SK-N-SH (cell line): ENCODE results near the gene HRH2. TPM values are rescaled to one million over a fixed set of nuclear protein-coding genes. Genes with fewer than 3 reads are reported as not detected.

Experiments used
- CTCF ChIA-PET: fragments of 300-600, 350-600 bp; formaldehyde crosslinking; extraction: SDS; loops from one replicate; lab custom pipeline; 2021; lab: Yijun Ruan, JAX
- POLR2A ChIA-PET: fragments of 350-600 bp; sonication (Branson Sonifier 250); formaldehyde crosslinking; extraction: SDS; loops from one replicate; lab custom pipeline; 2020; ENCODE audit warnings: antibody characterized with exemption, inconsistent platforms; lab: Yijun Ruan, JAX
- DNase-seq: peaks from one replicate; pipeline ENCODE4 v3.0.0; 2012
- H2AFZ ChIP-seq: fragments of 200-600 bp; sonication (generic); 2 replicates; pipeline ENCODE4 v1.8.1; 2016; ENCODE audit warnings: antibody characterized with exemption, mild to moderate bottlenecking, low read depth
- H3F3A ChIP-seq: fragments of 200-600 bp; sonication (generic); replicated peaks from 2 replicates; pipeline ENCODE3; 2016; ENCODE audit warnings: antibody characterized with exemption, mild to moderate bottlenecking; ENCODE audit not compliant: insufficient read depth
- H3K27ac ChIP-seq, 2 experiments: fragments of 200-500 bp in 1 of 2; fragments of 200-600 bp in 1 of 2; sonication (Bioruptor generic) in 1 of 2; sonication (generic), shearing (Covaris generic) in 1 of 2; 2 replicates each; pipeline versions ENCODE4 v1.5.1 to v1.6.1; 2014 to 2016; ENCODE audit warnings: low read depth in 2 of 2, inconsistent platforms in 1 of 2, low read length in 1 of 2, mild to moderate bottlenecking in 1 of 2, mixed read lengths in 1 of 2
- H3K27me3 ChIP-seq: fragments of 200-600 bp; sonication (generic), shearing (Covaris generic); 2 replicates; pipeline ENCODE4 v1.6.1; 2016; ENCODE audit warnings: mixed run types; ENCODE audit not compliant: insufficient read depth
- H3K36me3 ChIP-seq, 2 experiments: fragments of 200-500 bp in 1 of 2; fragments of 200-600 bp in 1 of 2; sonication (Bioruptor generic) in 1 of 2; sonication (generic) in 1 of 2; replicated peaks in 1 of 2; 2 replicates each; pipeline versions ENCODE3 to v1.5.1; 2014 to 2016; ENCODE audit warnings: low read length in 1 of 2, mild to moderate bottlenecking in 1 of 2; ENCODE audit not compliant: insufficient read depth in 2 of 2, control insufficient read depth in 1 of 2
- H3K4me1 ChIP-seq, 2 experiments: fragments of 200-500 bp in 1 of 2; fragments of 200-600 bp in 1 of 2; sonication (Bioruptor generic) in 1 of 2; sonication (generic), shearing (Covaris generic) in 1 of 2; 2 replicates each; pipeline versions ENCODE4 v1.5.1 to v1.6.1; 2014 to 2016; ENCODE audit warnings: low read depth in 1 of 2, low read length in 1 of 2, mixed run types in 1 of 2; ENCODE audit not compliant: insufficient read depth in 2 of 2, control insufficient read depth in 1 of 2
- H3K4me2 ChIP-seq: fragments of 200-600 bp; sonication (generic), shearing (Covaris generic); 2 replicates; pipeline ENCODE4 v1.6.1; 2017; ENCODE audit warnings: mixed run types
- H3K4me3 ChIP-seq, 2 experiments: fragments of 200-500 bp in 1 of 2; fragments of 200-600 bp in 1 of 2; sonication (Bioruptor generic) in 1 of 2; sonication (generic), shearing (Covaris generic) in 1 of 2; 2 replicates each; pipeline versions ENCODE4 v1.5.1 to v1.8.1; 2014 to 2016; ENCODE audit warnings: low read depth in 2 of 2, inconsistent platforms in 1 of 2, low read length in 1 of 2, mild to moderate bottlenecking in 1 of 2, mixed read lengths in 1 of 2, moderate library complexity in 1 of 2
- H3K79me2 ChIP-seq: fragments of 200-600 bp; sonication (generic); 2 replicates; pipeline ENCODE4 v1.8.1; 2017; ENCODE audit warnings: mild to moderate bottlenecking; ENCODE audit not compliant: insufficient read depth
- H3K9ac ChIP-seq: fragments of 200-600 bp; sonication (generic); 2 replicates; pipeline ENCODE4 v1.6.1; 2017; ENCODE audit warnings: mixed run types
- H3K9me2 ChIP-seq: fragments of 200-600 bp; sonication (generic); 2 replicates; pipeline ENCODE4 v1.6.1; 2017; ENCODE audit warnings: mixed run types
- H3K9me3 ChIP-seq: fragments of 200-600 bp; sonication (generic); 2 replicates; pipeline ENCODE4 v1.6.1; 2017; ENCODE audit warnings: mixed run types, mild to moderate bottlenecking, moderate library complexity
- H4K20me1 ChIP-seq: fragments of 200-600 bp; sonication (generic); 2 replicates; pipeline ENCODE4 v1.6.1; 2017; ENCODE audit warnings: mild to moderate bottlenecking, mixed run types; ENCODE audit not compliant: insufficient read depth
- ELF1 ChIP-seq: IDR thresholded peaks from 2 replicates; pipeline ENCODE4 v1.4.0; 2012
- EZH2phosphoT487 ChIP-seq: fragments of 200-600 bp; sonication (generic); IDR thresholded peaks from 2 replicates; pipeline ENCODE4 v1.6.1; 2017; ENCODE audit warnings: low read depth, mixed run types, mild to moderate bottlenecking, antibody characterized with exemption, moderate library complexity, borderline replicate concordance
- FOSL2 ChIP-seq: IDR thresholded peaks from 2 replicates; pipeline ENCODE4 v1.4.0; 2012; ENCODE audit warnings: low read depth, mild to moderate bottlenecking, moderate library complexity, borderline replicate concordance
- FOXJ3 ChIP-seq: sonication (generic); formaldehyde crosslinking; IDR thresholded peaks from 2 replicates; pipeline ENCODE4 v1.5.1; 2020; ENCODE audit warnings: mild to moderate bottlenecking, missing genetic modification reagents
- GATA2 ChIP-seq: sonication (generic); formaldehyde crosslinking; IDR thresholded peaks from 2 replicates; pipeline ENCODE4 v1.5.0; 2020; ENCODE audit warnings: mild to moderate bottlenecking, missing genetic modification reagents
- JUND ChIP-seq: IDR thresholded peaks from 2 replicates; pipeline ENCODE4 v1.4.0; 2012
- MXI1 ChIP-seq: IDR thresholded peaks from 2 replicates; pipeline ENCODE4 v1.6.1; 2012; ENCODE audit warnings: mild to moderate bottlenecking, low read depth, low read length, improper control_type of control experiment
- NFIC ChIP-seq: IDR thresholded peaks from 2 replicates; pipeline ENCODE4 v1.4.0; 2012; ENCODE audit warnings: borderline replicate concordance
- NRF1 ChIP-seq: IDR thresholded peaks from 2 replicates; pipeline ENCODE4 v1.6.1; 2012; ENCODE audit warnings: low read depth, mild to moderate bottlenecking, low read length
- RFX5 ChIP-seq: IDR thresholded peaks from 2 replicates; pipeline ENCODE4 v1.6.1; 2012; ENCODE audit warnings: mild to moderate bottlenecking, improper control_type of control experiment, low read length
- SMC3 ChIP-seq: IDR thresholded peaks from 2 replicates; pipeline ENCODE4 v1.6.1; 2012; ENCODE audit warnings: low read depth, low read length, improper control_type of control experiment
- TAF1 ChIP-seq: IDR thresholded peaks from 2 replicates; pipeline ENCODE4 v1.6.1; 2012; ENCODE audit warnings: low read depth, mild to moderate bottlenecking, low read length, moderate library complexity, borderline replicate concordance
- TCF12 ChIP-seq: IDR thresholded peaks from 2 replicates; pipeline ENCODE4 v1.4.0; 2012
- TEAD4 ChIP-seq: IDR thresholded peaks from 2 replicates; pipeline ENCODE4 v1.4.0; 2012; ENCODE audit warnings: mild to moderate bottlenecking, borderline replicate concordance; ENCODE audit not compliant: insufficient read depth
- YY1 ChIP-seq: IDR thresholded peaks from 2 replicates; pipeline ENCODE4 v1.4.0; 2012; ENCODE audit warnings: low read depth, mild to moderate bottlenecking
- WGBS: methylation state at CpG from one replicate; pipeline ENCODE4 v1.1.6; 2017; ENCODE audit warnings: low lambda C conversion rate; 5-methylcytosine and 5-hydroxymethylcytosine counted together
- polyA plus RNA-seq, 3 experiments: library from polyadenylated mRNA; depleted of rRNA; stranded (reverse); fragments of >200 nt; gene quantifications; 2 replicates each; pipeline ENCODE4 v1.2.3, GENCODE V29; 2012
- TF ChIP-seq, protein P1 (sequence below): fragments of 150-350 bp; IDR thresholded peaks from 2 replicates; pipeline ENCODE4 v1.6.1; 2017; ENCODE audit warnings: antibody characterized with exemption, low read length, low read depth, borderline replicate concordance
- TF ChIP-seq, protein P2 (sequence below): fragments of 150-350 bp; IDR thresholded peaks from 2 replicates; pipeline ENCODE4 v1.6.1; 2016; ENCODE audit warnings: mild to moderate bottlenecking, low read depth, low read length
- TF ChIP-seq, protein P3 (sequence below): IDR thresholded peaks from 2 replicates; pipeline ENCODE4 v1.4.0; 2012; ENCODE audit warnings: low read depth, borderline replicate concordance
- TF ChIP-seq, protein P4 (sequence below): IDR thresholded peaks from 2 replicates; pipeline ENCODE4 v1.4.0; 2012; ENCODE audit warnings: low read depth, borderline replicate concordance
- TF ChIP-seq, protein P5 (sequence below): fragments of 200-600 bp; sonication (generic); IDR thresholded peaks from 2 replicates; pipeline ENCODE4 v1.6.1; 2017; ENCODE audit warnings: antibody characterized with exemption, mild to moderate bottlenecking, moderate library complexity

HRH2 gene
- polyA plus RNA-seq, 1 of the 3 experiments (the other 2 are of a cell fraction) = 0.08 TPM

DNA sequence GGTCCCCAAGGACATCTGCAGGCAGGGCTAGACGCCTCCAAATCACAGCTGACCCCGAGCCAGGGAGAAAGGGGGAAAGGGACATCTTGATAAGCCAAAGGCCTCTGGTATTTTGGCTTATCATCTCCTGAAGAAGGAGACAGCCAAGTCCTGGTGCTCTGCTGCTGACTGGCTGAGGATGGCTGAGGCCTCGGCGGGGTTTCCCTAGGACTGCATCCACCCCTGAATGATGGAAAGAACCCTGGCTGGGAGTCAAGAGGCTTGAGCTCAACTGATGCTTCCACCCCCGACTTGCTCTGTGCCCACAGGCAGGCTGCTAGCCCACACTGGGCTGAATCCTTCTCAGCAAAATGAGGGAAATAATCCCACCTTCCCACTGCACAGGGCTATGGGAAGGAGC lies 30.9 kb upstream of the HRH2 start:
- Histone ChIP-seq H3K27ac (no peak overlapping the region), H2AFZ (no peak overlapping the region), H3K4me3 (no peak overlapping the region), H3K9me2 (no peaks in the 10 kb centered on the region), H3K36me3 (no peaks in the 10 kb centered on the region), H3K4me1 (no peaks in the 10 kb centered on the region), H3F3A (no peaks in the 10 kb centered on the region), H3K27me3 (no peaks in the 10 kb centered on the region), H3K79me2 (no peaks in the 10 kb centered on the region), H4K20me1 (no peaks in the 10 kb centered on the region), H3K9ac (no peak overlapping the region), H3K9me3 (no peaks in the 10 kb centered on the region), H3K4me2 (no peak overlapping the region)
- no peak for DNase-seq
- POLR2A ChIA-PET = no interaction called here
- TF ChIP-seq RFX5 (no peak), FOXJ3 (CRISPR knock-in tag) (no peak), SMC3 (no peak), ELF1 (no peak), JUND (no peak), TCF12 (no peak), GATA2 (CRISPR knock-in tag) (no peak), NRF1 (no peak)
- TF ChIP-seq, protein P1, sequence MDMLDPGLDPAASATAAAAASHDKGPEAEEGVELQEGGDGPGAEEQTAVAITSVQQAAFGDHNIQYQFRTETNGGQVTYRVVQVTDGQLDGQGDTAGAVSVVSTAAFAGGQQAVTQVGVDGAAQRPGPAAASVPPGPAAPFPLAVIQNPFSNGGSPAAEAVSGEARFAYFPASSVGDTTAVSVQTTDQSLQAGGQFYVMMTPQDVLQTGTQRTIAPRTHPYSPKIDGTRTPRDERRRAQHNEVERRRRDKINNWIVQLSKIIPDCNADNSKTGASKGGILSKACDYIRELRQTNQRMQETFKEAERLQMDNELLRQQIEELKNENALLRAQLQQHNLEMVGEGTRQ = no peak
- TF ChIP-seq, protein P2, sequence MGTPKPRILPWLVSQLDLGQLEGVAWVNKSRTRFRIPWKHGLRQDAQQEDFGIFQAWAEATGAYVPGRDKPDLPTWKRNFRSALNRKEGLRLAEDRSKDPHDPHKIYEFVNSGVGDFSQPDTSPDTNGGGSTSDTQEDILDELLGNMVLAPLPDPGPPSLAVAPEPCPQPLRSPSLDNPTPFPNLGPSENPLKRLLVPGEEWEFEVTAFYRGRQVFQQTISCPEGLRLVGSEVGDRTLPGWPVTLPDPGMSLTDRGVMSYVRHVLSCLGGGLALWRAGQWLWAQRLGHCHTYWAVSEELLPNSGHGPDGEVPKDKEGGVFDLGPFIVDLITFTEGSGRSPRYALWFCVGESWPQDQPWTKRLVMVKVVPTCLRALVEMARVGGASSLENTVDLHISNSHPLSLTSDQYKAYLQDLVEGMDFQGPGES = no peak
- CTCF ChIA-PET = interaction anchor here (1.4 kb wide), 1 partner anchor 14 kb away, joined by 3 read pairs; no protein-coding TSS in a partner anchor
- 22% methylated on average over 4 of the region's 5 CpGs for WGBS

DNA sequence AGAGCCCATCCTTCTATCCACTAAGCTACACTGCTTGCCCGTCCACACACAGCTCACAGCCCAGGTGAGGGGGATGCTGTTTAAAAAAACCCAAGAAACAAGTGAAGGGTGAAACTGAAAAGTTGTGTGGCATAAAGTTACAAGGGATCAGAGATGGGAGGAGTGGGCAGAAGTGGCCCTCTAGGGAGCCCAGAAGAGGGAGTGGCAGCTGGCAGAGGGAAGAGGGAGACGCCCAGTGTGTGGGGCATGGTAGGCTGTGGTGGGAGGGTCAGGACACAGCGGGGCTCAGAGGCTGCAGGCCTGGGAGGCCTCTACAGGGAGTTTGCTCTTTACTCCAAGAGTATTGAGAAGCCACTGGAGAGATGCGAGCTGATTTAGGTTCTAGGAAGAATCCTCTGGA lies 30.1 kb upstream of the HRH2 start:
- no peak overlapping the region for H3K27ac ChIP-seq
- 40% methylated on average over 4 of the region's 4 CpGs for WGBS
- H3K79me2 ChIP-seq = no peaks in the 10 kb centered on the region
- CTCF ChIA-PET = interaction anchor here (0.6 to 0.7 kb wide), 2 partner anchors 11 to 14 kb away, joined by 3 read pairs; no protein-coding TSS in a partner anchor
- no peak overlapping the region for H3K4me3 ChIP-seq
- no peak for DNase-seq
- H3K4me1 ChIP-seq = no peaks in the 10 kb centered on the region
- H3K27me3 ChIP-seq = no peaks in the 10 kb centered on the region
- H2AFZ ChIP-seq = no peak overlapping the region
- H3F3A ChIP-seq = no peaks in the 10 kb centered on the region
- H3K4me2 ChIP-seq = no peak overlapping the region
- POLR2A ChIA-PET = no interaction called here
- H4K20me1 ChIP-seq = no peaks in the 10 kb centered on the region
- no peaks in the 10 kb centered on the region for H3K9me3 ChIP-seq
- H3K9me2 ChIP-seq = no peaks in the 10 kb centered on the region
- no peaks in the 10 kb centered on the region for H3K36me3 ChIP-seq
- no peak overlapping the region for H3K9ac ChIP-seq
- TF ChIP-seq EZH2phosphoT487 = no peak
- TF ChIP-seq NRF1 = no peak
- no peak for TF ChIP-seq MXI1
- no peak for TF ChIP-seq ELF1
- TF ChIP-seq TAF1 = no peak
- TF ChIP-seq, protein P3, sequence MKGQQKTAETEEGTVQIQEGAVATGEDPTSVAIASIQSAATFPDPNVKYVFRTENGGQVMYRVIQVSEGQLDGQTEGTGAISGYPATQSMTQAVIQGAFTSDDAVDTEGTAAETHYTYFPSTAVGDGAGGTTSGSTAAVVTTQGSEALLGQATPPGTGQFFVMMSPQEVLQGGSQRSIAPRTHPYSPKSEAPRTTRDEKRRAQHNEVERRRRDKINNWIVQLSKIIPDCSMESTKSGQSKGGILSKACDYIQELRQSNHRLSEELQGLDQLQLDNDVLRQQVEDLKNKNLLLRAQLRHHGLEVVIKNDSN = no peak
- TF ChIP-seq NFIC = no peak
- TF ChIP-seq, protein P4, sequence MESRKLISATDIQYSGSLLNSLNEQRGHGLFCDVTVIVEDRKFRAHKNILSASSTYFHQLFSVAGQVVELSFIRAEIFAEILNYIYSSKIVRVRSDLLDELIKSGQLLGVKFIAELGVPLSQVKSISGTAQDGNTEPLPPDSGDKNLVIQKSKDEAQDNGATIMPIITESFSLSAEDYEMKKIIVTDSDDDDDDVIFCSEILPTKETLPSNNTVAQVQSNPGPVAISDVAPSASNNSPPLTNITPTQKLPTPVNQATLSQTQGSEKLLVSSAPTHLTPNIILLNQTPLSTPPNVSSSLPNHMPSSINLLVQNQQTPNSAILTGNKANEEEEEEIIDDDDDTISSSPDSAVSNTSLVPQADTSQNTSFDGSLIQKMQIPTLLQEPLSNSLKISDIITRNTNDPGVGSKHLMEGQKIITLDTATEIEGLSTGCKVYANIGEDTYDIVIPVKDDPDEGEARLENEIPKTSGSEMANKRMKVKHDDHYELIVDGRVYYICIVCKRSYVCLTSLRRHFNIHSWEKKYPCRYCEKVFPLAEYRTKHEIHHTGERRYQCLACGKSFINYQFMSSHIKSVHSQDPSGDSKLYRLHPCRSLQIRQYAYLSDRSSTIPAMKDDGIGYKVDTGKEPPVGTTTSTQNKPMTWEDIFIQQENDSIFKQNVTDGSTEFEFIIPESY = no peak
- TF ChIP-seq YY1 = no peak
- TF ChIP-seq, protein P5, sequence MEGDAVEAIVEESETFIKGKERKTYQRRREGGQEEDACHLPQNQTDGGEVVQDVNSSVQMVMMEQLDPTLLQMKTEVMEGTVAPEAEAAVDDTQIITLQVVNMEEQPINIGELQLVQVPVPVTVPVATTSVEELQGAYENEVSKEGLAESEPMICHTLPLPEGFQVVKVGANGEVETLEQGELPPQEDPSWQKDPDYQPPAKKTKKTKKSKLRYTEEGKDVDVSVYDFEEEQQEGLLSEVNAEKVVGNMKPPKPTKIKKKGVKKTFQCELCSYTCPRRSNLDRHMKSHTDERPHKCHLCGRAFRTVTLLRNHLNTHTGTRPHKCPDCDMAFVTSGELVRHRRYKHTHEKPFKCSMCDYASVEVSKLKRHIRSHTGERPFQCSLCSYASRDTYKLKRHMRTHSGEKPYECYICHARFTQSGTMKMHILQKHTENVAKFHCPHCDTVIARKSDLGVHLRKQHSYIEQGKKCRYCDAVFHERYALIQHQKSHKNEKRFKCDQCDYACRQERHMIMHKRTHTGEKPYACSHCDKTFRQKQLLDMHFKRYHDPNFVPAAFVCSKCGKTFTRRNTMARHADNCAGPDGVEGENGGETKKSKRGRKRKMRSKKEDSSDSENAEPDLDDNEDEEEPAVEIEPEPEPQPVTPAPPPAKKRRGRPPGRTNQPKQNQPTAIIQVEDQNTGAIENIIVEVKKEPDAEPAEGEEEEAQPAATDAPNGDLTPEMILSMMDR = no peak
- TF ChIP-seq TEAD4 = no peak
- TF ChIP-seq FOSL2 = no peak
- TF ChIP-seq, protein P2 = no peak
